Upper lobe of left lung (tissue), 6 donors: Measurements from ENCODE around the gene MLN. TPM values are rescaled to one million over a fixed set of nuclear protein-coding genes. Genes with fewer than 3 reads are reported as not detected.

Source experiments
- ATAC-seq, 2 donors: fragments of 200-7000 bp; cut with Tn5 transposase; one replicate each; pipeline ENCODE4 v1.9.1; 2022; ENCODE audit warnings: mild to moderate bottlenecking in 2 of 2, moderate library complexity in 2 of 2; ENCODE audit not compliant: low FRiP score in 2 of 2
- DNase-seq, 2 donors: peaks; one replicate each; pipeline ENCODE4 v3.0.0-alpha.2; 2019 to 2020
- H3K27ac ChIP-seq, 4 donors: fragments of 200-600 bp; sonication (generic); one replicate each; pipeline ENCODE4 v1.5.1; 2016 to 2019
- H3K27me3 ChIP-seq, 4 donors: fragments of 200-600 bp; sonication (generic); one replicate each; pipeline ENCODE4 v1.5.1; 2017 to 2019
- H3K36me3 ChIP-seq, 4 donors: fragments of 200-600 bp; sonication (generic); one replicate each; pipeline ENCODE4 v1.5.1; 2016 to 2019
- H3K4me1 ChIP-seq, 4 donors: fragments of 200-600 bp; sonication (generic); one replicate each; pipeline ENCODE4 v1.5.1; 2018 to 2019
- H3K4me3 ChIP-seq, 4 donors: fragments of 200-600 bp; sonication (generic); one replicate each; pipeline ENCODE4 v1.5.1; 2017 to 2019; ENCODE audit warnings: mild to moderate bottlenecking in 2 of 4, moderate library complexity in 1 of 4
- H3K9me3 ChIP-seq, 4 donors: fragments of 200-600 bp; sonication (generic); one replicate each; pipeline ENCODE4 v1.5.1; 2018 to 2019
- EP300 ChIP-seq, 4 donors: sonication (generic); formaldehyde crosslinking; IDR thresholded peaks; one replicate each; pipeline ENCODE4 v1.5.1; 2017; ENCODE audit warnings: antibody characterized with exemption in 4 of 4, control low read depth in 2 of 4
- POLR2A ChIP-seq, 4 donors: fragments of 450-650 bp; IDR thresholded peaks; one replicate each; pipeline ENCODE4 v1.5.1; 2016 to 2017; ENCODE audit warnings: antibody characterized with exemption in 4 of 4, mild to moderate bottlenecking in 2 of 4
- POLR2AphosphoS5 ChIP-seq, 2 donors: sonication (generic); formaldehyde crosslinking; IDR thresholded peaks; one replicate each; pipeline ENCODE4 v1.5.1; 2017; ENCODE audit warnings: antibody characterized with exemption in 2 of 2
- WGBS, 2 donors: methylation state at CpG; one replicate each; pipeline ENCODE4 v1.1.5; 2017 to 2018; 5-methylcytosine and 5-hydroxymethylcytosine counted together
- total RNA-seq, 6 donors: library from RNA; depleted of rRNA in 4 of 6; stranded (reverse); fragments of >200 nt in 4 of 6; gene quantifications; one replicate each; pipeline versions ENCODE4 v1.1.0 to v1.2.1, GENCODE V29; 2016 to 2021
- TF ChIP-seq, protein P1 (sequence below), 6 experiments: fragments of 450-650 bp in 4 of 6; fragments of 200-600 bp in 2 of 6; sonication (generic) in 2 of 6; IDR thresholded peaks; one replicate each; pipeline ENCODE4 v1.5.1; 2016 to 2019; ENCODE audit warnings: antibody characterized with exemption in 6 of 6
- donor health status: DM: no; HTN: no; CAD: no; lungs with moderate emphysema.
- donor health status: DM: no; HTN: yes; CAD: no; lungs with severe emphysema.

Gene MLN
- total RNA-seq, 6 donors from 2014 or later, result not detected

DNA sequence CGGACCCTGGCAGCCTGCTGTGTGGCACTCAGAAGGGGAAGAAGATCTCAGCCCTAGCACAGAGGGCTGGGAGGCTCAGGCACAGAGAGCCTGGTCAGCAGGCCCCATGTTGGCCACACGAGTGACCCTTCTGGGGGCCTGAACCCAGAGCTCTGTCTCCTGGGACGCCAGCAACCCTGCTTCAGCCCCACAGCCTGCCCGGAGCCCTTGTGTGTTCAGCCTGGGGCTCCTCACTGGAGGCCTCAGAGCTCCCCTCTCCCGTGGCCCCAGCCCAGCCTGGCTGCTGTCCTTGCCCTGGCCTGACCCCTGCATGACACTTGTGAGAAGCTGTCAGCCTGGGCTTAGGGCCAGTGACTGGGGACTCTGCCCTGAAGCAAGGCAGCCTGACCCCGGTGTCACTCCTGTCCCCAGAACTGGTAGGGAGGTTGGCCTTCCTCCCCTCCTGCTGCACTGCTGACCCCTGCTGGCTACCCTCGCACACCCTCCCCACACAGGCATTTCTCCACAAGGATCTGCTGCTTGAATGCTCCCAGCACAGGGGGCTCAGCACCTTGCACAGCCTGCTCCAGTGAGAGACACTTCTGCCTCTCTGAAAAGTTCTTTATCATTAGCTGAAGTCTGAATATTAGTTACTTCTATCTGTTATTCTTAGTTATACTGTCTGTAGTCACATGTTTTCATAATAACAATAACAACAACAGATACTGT, 41.7 kb downstream of the MLN start:
- H3K36me3 ChIP-seq, result no peaks in the 10 kb centered on the region
- peak; percentile 68 to 69 for ATAC-seq
- no peak for TF ChIP-seq POLR2A (IDR thresholded peaks at IDR 0.05)
- no peak for TF ChIP-seq EP300 (IDR thresholded peaks at IDR 0.05)
- peak; percentile 34 to 49 for TF ChIP-seq POLR2AphosphoS5 (IDR thresholded peaks at IDR 0.05)
- TF ChIP-seq, protein P1, sequence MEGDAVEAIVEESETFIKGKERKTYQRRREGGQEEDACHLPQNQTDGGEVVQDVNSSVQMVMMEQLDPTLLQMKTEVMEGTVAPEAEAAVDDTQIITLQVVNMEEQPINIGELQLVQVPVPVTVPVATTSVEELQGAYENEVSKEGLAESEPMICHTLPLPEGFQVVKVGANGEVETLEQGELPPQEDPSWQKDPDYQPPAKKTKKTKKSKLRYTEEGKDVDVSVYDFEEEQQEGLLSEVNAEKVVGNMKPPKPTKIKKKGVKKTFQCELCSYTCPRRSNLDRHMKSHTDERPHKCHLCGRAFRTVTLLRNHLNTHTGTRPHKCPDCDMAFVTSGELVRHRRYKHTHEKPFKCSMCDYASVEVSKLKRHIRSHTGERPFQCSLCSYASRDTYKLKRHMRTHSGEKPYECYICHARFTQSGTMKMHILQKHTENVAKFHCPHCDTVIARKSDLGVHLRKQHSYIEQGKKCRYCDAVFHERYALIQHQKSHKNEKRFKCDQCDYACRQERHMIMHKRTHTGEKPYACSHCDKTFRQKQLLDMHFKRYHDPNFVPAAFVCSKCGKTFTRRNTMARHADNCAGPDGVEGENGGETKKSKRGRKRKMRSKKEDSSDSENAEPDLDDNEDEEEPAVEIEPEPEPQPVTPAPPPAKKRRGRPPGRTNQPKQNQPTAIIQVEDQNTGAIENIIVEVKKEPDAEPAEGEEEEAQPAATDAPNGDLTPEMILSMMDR (IDR thresholded peaks at IDR 0.05), result peak in 5 of 6 experiments; percentile 29 to 70 (median 56)
- peaks cover 0 to 8% (median 4%) of the 10 kb centered on the region in 4 donors for H3K4me1 ChIP-seq
- H3K27ac ChIP-seq, result peak overlapping the region in 3 of 4 donors; percentile 3 to 55 (median 35)
- DNase-seq, result peak in 1 of 2 donors; percentile 51
- H3K27me3 ChIP-seq, result no peaks in the 10 kb centered on the region
- H3K4me3 ChIP-seq, result no peak overlapping the region
- no peaks in the 10 kb centered on the region for H3K9me3 ChIP-seq
- 34 to 50% methylated on average over 2 to 4 of the region's 7 CpGs for WGBS, 2 donors

GRCh38 chr6:33761581-33761921, 42.3 kb downstream of the MLN start:
- Histone ChIP-seq H3K4me3 (no peak overlapping the region), H3K36me3 (no peaks in the 10 kb centered on the region), H3K27ac (peak overlapping the region in 3 of 4 donors; percentile 3 to 55 (median 35)), H3K4me1 (peaks cover 0 to 8% (median 4%) of the 10 kb centered on the region in 4 donors), H3K9me3 (no peaks in the 10 kb centered on the region), H3K27me3 (no peaks in the 10 kb centered on the region)
- peak in 1 of 2 donors; percentile 1 for ATAC-seq
- WGBS, 2 donors, result 83% methylated on average over 1 of the region's 2 CpGs; no CpG with 5 or more reads in 1 of the 2 donors
- TF ChIP-seq EP300 (IDR thresholded peaks at IDR 0.05), result no peak
- no peak for TF ChIP-seq POLR2AphosphoS5 (IDR thresholded peaks at IDR 0.05)
- TF ChIP-seq POLR2A (IDR thresholded peaks at IDR 0.05), result no peak
- TF ChIP-seq, protein P1 (IDR thresholded peaks at IDR 0.05), result no peak
- DNase-seq, result no peak

DNA sequence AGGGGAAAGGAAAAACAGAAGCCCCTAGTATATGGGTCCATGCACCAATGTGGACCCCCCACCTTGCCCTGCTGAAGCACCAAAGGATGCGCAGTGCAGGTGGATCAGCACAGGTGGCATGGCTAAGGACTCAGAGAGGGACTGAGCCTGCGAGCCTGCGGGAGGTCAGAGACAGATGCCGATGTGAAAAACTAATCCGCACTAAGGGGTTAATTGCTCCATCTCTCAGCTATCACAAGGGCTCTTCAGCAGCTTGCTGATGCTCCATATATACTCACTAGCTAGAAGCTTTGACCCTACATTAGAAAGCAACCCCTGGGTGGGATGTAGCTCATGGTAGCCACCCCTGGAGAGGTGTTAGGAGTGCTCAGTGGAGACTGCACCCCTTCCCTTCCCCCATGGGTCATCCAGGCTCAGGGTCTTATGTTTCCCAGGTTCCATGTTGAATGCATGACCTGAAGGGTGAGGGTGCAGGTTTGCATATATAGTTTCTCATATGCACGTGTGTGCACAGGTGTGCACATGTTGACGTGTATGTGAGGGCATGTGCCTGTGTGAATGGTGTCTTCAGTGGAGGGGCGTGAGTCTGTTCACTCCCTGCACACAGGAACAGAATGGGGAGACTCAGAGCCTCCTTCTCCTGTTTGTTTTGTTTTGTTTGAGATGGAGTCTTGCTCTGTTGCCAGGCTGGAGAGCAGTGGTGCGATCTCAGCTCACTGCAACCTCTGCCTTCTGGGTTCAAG, 43.7 kb downstream of the MLN start:
- no peak for TF ChIP-seq POLR2AphosphoS5 (IDR thresholded peaks at IDR 0.05)
- no peak for TF ChIP-seq EP300 (IDR thresholded peaks at IDR 0.05)
- TF ChIP-seq, protein P1 (IDR thresholded peaks at IDR 0.05), result no peak
- no peak for TF ChIP-seq POLR2A (IDR thresholded peaks at IDR 0.05)
- ATAC-seq, result no peak
- no peaks in the 10 kb centered on the region for H3K27me3 ChIP-seq
- H3K27ac ChIP-seq, result no peak overlapping the region
- H3K9me3 ChIP-seq, result no peaks in the 10 kb centered on the region
- H3K4me3 ChIP-seq, result no peak overlapping the region
- WGBS, 2 donors, result 90 to 94% methylated on average over 8 to 9 of the region's 9 CpGs
- no peaks in the 10 kb centered on the region for H3K36me3 ChIP-seq
- peaks cover 0 to 8% (median 4%) of the 10 kb centered on the region in 4 donors for H3K4me1 ChIP-seq
- no peak for DNase-seq

DNA sequence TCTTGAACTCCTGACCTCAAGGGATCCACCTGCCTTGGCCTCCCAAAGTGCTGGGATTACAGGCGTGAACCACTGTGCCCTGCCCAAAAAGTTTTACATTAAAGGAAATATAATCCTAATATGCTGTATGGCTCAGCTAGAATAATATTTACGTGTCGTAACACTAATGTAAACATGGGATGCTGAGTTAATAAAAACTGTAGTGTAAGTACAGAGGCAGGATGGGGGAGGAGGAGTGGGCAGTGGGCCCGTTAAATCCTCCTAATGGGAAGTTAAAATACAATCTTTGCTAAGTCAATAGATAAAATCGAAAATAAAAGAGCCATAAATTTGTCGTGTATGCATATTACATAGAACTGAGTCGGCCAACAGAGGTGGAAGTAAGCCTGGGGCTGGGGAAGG, 45.0 kb downstream of the MLN start:
- H3K27ac ChIP-seq, result no peak overlapping the region
- no peaks in the 10 kb centered on the region for H3K9me3 ChIP-seq
- DNase-seq, result no peak
- peaks cover 0 to 8% (median 4%) of the 10 kb centered on the region in 4 donors for H3K4me1 ChIP-seq
- H3K27me3 ChIP-seq, result no peaks in the 10 kb centered on the region
- 43 to 45% methylated on average over 7 of the region's 7 CpGs for WGBS, 2 donors
- no peak for ATAC-seq
- TF ChIP-seq EP300 (IDR thresholded peaks at IDR 0.05) (no peak), POLR2AphosphoS5 (IDR thresholded peaks at IDR 0.05) (no peak), POLR2A (IDR thresholded peaks at IDR 0.05) (no peak)
- TF ChIP-seq, protein P1 (IDR thresholded peaks at IDR 0.05), result no peak
- H3K4me3 ChIP-seq, result no peak overlapping the region
- no peaks in the 10 kb centered on the region for H3K36me3 ChIP-seq
